ENCODE results near the gene ABT1.

DNA sequence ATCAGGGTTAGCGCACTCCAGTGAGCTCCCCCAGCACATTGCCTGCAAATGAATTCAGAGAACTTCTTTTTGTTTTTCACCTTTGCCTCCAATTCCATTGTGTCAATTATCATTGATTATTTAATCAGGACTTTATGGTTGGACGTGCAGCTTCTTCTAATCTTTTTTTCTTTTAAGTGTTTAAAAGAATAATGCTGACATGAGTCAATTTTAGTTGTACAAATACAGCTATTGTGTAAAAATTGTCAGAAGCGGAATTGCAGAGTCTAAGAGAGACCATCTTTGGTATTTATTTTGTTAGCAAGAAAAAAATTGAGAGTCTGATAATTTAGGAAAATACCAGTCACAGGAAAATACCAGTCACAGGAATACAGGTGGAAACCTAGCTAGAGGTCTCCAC is 5.5 kb downstream of the ABT1 start:
- TF ChIP-seq, protein P1, sequence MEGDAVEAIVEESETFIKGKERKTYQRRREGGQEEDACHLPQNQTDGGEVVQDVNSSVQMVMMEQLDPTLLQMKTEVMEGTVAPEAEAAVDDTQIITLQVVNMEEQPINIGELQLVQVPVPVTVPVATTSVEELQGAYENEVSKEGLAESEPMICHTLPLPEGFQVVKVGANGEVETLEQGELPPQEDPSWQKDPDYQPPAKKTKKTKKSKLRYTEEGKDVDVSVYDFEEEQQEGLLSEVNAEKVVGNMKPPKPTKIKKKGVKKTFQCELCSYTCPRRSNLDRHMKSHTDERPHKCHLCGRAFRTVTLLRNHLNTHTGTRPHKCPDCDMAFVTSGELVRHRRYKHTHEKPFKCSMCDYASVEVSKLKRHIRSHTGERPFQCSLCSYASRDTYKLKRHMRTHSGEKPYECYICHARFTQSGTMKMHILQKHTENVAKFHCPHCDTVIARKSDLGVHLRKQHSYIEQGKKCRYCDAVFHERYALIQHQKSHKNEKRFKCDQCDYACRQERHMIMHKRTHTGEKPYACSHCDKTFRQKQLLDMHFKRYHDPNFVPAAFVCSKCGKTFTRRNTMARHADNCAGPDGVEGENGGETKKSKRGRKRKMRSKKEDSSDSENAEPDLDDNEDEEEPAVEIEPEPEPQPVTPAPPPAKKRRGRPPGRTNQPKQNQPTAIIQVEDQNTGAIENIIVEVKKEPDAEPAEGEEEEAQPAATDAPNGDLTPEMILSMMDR (conservative IDR thresholded peaks at IDR 0.05; ENCODE audit: low read depth, low read length) = no peak
- no peak for TF ChIP-seq EZH2 (IDR thresholded peaks at IDR 0.05; ENCODE audit: low read length, unreplicated experiment)
